Activated T-cell treated with anti-CD3 and anti-CD28 coated beads for 1 hour (primary cell): Measurements from ENCODE around the gene APLP2.
"Not testable (repeated sequence)": the region's sequence is repeated elsewhere in the genome, so short reads cannot be mapped to it uniquely, and the experiment has no call there.

ENCODE experiments used
- DNase-seq: peaks from one replicate; pipeline ENCODE4 v3.0.0-alpha.2; 2020; ENCODE audit warnings: low read depth

APLP2 gene

DNA sequence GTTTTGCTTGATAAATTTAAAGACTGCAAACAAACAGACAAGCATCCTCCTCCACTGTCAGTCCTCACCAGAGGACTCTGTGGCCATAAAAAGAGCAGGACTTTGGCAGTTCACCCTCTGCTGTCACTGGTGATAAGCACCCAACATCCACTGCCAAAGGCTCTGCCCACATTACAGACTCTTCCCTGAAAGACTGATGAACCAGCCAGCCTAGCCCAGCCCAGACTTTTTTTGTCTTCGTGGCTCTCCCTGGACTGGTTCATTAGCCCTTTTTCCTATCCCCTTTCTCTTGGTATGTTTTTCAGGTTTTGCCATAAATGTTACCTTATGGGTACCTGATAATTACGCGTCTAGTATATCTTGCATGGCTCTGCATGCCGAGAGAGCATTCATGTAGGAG lies 104.9 kb downstream of the APLP2 start:
- DNase-seq, result no peak

DNA sequence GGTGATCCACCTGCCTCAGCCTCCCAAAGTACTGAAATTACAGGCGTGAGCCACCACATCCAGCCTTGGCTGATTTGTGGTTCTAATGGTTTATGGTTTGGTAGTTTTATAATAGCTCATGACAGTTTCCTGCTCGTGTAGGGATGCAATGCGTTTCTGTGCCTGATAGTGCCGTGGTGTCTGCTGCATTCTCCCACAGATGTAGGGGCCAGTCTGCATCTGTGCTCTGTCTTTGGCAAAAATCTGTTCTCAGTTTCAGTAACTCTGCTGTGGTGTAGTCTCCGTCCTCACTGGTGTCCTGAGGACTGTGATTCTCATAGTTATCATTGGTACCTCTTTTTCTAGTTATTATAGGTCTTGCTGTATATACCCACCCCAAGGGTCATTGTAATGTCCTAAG lies 106.2 kb downstream of the APLP2 start:
- DNase-seq, result no peak

DNA sequence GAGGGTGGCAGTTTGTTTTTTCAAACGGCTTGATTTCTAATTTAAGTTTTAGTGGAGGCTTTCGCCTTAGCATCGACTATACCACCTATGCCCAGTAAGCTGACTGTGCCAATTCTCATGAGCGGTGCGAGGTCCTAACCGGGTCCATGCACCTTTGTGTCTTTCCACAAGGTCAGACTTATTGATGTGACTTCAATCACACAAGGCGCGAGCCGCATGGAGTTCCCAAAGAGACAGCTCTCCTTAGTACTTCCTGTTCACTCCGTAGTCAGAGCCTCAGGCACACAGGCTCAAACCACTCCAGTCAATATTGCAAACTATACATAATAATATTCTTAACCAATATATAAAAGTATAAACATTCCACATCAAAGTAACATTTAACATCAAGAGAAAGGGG lies 108.1 kb downstream of the APLP2 start:
- no peak for DNase-seq

DNA sequence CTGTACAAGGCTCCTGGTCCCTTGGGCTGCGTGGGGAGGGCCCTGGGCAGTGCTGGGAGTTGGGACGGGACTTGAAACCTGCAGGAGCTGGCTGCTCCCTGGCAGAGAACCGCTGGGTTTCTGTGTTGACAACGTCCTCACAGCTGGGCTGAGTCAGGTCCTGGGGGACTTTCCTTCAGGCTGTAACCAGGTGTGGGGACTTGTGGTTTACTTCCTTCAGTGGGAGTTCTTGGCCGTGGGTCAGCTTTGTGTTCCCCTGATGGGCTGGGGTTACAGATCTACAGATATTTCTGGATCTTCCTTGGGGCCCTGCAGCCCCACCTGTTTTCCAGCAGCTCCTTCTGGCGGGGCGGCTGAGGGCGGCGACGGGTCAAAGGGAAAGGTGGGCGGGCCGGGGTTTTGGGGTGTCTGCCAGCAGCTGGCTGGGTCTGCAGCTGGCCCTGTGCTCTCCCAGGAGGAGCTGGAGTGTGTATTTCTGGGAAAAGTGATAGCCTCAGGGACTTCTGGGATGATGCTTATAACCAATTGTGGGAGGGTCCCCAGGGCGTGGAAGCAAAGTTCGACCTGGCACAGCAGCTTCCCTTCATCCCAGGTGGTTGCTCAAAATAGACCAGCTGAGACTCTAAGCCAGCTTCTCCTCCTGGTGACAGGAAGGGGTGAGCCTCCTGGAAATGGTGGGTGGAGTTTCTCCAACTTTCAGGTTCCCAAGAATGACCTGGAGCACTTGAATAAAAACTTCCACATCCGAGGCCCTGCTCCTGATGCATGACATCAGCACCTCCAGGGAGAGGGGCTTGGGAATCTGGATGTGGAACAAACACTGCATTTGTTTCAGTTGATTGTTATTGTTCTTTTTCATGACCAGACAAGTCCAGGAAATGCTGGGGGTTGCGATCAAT lies 109.0 kb downstream of the APLP2 start:
- DNase-seq, result no peak

DNA sequence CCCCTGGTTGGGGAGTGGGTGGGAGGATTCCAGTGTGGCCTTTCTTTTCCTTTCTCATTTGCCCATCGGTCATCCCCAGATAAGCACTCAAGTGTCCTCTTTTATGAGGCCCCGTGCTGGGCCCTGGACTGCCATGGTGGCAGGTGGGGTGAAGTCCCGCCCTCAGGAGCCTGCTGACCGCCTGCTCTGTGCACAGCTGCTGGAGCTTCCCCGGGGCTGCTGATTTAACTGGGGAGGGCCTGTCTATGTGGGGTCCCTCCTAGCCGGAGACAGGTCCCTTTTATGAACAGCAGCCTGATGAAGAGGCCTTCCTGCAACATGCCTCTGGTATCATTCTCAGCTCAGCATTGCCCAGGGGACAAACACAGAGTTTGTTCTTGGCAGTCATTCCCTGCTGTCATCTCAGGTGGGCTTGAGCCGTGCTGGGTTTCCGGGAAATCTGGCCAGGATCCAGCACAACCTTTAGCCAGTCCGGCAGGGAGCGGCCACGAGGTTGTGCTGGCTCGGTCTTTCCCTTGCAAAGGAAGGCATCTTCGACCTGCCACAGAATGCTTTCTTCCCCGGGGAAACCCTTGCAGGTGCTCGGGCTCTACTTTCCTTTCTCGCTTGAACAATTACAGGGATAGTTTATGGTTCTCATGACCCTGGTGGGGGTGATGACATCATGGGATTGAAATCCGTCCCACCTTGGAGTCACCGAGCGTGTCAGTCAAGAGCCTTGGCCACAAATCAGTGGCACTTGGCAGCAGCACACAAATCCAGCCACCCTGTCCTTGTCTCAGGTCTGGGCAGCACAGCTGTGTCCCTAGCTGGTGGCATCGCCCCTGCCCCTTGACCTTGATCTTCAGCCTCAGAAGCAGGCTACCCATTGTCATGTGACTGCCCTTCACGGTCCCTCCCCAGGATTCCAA lies 110.0 kb downstream of the APLP2 start:
- no peak for DNase-seq

DNA sequence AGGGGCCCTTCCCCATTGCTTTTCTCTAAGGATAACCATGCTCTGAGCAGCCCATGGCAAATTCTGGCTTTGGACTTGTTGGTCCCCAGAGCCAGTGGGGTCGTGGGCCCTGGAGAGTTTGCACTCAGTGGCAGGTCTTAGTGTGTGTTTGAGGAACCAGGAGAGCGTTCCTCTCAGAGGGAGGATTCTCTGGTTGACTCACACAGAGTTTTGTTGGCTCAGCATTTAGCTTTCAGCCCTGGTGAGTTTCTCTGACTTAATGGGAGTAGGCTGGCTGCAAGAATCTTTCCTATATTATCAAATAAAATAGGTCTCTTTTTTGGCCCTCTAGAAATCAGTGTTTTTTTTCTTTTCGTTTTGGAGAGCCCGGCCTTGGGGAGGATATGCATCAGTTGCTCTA lies 110.8 kb downstream of the APLP2 start:
- DNase-seq, result no peak

DNA sequence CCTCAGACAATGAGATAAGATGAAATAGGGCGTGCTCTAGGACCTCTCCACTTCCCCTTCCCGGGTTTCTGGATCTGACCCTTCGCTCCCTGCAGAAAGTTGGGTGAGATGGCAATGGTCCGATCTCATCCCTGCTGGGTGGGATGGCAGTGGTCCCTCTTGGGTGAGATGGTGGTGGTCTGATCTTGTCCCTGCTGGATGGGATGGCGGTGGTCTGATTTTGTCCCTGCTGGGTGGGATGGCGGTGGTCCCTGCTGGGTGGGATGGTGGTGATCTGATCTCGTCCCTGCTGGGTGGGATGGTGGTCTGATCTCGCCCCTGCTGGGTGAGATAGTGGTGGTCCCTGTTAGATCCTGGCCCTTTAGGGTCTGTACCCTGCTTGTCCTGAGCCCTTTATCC lies 111.2 kb downstream of the APLP2 start:
- no peak for DNase-seq

DNA sequence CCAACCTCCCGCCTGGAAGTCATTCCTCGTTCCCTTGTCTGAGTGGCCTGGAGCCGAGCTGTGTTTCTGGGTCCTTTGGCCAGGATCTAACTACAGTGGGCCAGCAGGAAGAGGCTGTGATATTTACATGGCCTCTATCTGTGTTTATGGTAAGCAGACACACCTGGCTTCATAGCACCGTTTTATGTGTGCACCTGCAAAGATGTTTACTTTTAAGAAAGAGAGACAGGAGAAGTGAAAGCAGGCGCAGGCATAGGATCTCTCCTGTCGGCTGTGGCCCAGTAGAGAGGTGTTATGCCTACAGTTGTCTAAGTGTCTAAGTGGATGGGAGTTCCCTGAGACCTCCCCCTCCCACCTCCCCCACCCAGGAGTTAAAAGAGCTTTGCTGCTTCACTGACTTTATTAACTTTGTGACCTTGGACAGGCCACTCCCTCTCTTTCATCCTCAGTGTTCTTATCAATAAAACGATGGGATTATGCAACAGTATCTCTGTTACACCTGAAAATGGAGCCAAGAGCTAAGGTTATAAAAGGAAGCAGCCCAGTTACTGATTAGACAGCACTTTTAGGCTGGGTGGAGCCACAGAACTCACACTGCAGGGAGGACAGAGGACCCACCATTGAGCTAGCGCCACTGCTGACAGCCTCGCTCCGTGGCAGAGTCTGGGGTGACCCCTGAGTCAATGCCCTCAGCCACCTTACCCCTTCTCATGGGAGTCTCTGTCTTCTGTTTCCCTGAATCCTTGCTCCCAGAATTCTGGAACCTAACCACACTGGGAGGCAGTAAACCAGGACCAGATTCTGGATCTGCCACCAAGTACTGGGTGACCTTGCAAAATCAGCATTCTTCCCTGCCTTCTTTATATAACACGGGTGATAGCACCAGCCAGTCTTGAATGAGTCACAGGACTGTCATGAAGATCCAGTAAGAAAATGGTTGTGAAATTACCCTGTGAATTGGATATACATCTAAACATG lies 111.9 kb downstream of the APLP2 start:
- DNase-seq, result no peak

DNA sequence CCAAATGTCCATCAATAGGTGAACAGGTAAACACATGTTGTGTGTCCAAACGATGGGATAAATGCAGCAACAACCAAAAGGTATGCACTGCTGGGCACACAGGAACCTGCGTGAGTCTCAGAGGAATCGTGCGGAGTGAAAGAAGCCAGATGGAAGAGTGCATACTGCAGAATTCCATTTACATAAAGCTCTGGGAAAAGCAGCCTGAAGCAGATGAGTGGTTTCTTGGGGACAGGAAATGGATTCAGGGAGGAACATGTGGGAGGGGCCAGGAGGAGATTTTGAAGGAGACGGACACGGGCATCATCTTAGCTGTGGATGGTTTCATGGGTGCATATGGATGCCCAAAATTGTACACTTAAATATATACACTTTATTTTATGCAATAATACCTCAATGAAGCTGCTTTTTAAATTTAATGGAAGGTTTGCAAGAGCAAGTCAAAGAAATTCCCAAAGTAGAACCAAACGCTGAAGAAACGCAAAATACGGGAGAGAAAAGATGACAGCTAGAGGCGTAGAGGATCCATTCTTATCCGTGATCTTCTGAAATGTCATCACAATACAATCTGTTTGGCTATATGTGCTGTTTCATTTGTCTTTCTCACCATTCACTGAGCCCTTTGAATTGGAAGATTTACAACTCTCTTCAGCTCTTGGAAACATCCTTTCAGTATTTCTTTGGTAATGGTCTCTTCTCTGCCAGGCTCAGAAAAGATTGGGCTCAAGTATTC lies 114.3 kb downstream of the APLP2 start:
- DNase-seq, result no peak

DNA sequence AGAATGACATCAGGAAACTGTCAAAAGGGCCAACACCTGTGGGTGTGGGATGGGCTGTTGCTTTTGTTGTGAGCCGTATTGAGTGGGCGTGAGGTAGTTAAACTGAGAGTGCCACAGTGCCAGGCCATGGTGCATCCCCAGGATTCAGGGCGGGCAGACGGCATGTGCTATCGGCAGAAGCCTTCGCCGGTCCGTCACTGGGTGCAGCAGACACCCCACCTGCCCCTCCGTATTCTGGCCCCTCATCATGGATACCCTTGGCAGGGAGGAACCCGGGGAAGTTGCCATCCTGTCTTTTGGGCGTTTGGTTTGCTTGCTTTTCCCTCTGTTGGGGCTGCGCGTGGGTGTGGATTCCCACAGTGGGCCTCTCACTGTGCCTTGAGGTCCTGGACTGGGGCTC lies 117.4 kb downstream of the APLP2 start:
- DNase-seq, result no peak

DNA sequence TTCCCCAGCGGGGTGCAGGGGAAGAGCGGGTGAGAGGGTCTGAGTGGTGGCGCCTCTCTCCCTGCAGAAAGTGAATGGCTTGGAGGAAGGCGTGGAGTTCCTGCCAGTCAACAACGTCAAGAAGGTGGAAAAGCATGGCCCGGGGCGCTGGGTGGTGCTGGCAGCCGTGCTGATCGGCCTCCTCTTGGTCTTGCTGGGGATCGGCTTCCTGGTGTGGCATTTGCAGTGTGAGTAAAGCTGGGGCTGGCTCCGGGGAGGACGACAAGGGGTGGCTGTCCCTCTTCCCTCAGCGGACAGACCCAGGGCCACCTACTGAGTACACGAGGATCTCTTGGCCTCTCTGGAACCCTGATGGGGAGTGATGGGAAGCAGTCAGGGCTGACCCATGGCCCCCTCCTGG lies 118.4 kb downstream of the APLP2 start:
- DNase-seq, result no peak

DNA sequence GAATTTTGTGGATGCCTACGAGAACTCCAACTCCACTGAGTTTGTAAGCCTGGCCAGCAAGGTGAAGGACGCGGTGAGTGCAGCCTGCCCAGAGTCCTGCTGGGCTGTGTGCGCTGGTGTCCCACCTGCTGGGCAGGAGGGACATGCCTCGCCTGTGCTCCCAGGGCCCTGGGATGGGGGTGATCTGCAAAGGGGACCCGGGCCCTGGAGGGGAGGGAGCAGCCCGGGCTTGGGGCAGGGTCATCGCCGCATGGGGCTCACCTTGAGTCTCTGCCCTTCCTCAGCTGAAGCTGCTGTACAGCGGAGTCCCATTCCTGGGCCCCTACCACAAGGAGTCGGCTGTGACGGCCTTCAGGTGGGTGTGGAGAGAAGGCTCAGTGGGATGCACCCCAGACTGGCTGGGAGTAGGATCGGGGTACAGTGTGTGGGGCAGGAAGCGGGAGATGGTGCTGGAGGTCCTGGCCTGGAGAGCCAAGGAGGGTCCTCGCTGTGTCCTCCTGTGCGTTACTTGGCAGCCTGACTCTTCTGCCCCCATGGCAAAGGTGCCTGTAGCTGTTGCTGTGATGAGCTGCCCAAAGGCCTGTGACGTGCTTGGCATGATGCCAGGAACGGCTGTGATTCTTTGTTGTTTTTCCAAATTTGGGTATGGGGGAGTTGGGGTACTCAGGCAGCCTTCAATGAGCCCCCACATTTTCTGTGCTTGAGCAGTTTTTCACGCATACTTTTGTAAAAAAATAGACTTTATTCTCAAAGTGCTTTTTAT lies 119.1 kb downstream of the APLP2 start:
- DNase-seq, result no peak

DNA sequence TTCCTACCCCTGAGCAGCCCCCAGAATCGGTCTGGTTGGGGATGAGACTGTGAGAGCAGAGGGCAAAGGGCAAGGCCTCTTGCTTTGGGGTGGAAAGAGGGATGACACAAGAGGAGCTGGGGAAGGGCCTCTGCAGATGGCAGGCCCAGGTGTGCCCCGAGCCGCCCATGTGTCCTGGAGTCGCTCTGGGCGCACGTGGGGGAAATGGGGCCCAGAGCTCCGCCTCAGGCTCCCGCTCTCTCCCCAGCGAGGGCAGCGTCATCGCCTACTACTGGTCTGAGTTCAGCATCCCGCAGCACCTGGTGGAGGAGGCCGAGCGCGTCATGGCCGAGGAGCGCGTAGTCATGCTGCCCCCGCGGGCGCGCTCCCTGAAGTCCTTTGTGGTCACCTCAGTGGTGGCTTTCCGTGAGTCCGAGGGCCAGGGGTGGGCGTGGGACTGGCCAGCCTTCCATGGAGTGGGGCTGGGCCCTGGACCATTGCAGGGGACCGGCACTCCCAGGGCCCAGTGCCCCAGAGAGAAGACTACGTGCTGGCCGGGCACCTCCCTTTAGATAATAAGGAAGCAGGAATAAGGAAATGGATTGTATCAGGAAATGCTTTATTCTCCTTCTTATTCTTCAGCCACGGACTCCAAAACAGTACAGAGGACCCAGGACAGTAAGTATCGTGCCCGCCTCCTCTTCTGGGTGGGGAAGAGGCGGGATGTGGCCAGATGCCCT lies 120.0 kb downstream of the APLP2 start:
- DNase-seq, result no peak

DNA sequence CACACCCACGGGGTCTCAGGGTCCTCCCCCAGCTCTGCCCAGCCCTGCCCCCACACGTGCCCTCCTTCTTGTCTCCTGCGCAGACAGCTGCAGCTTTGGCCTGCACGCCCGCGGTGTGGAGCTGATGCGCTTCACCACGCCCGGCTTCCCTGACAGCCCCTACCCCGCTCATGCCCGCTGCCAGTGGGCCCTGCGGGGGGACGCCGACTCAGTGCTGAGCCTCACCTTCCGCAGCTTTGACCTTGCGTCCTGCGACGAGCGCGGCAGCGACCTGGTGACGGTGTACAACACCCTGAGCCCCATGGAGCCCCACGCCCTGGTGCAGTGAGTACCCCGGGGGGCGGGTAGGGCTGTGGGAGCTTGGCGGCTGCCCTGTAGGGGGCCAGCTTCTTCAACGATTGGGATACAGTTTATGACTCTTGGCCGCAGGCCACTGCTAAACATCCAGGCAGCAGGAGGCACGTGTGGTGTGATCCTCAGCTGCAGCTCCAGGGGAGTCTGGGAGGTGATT lies 120.7 kb downstream of the APLP2 start:
- no peak for DNase-seq

DNA sequence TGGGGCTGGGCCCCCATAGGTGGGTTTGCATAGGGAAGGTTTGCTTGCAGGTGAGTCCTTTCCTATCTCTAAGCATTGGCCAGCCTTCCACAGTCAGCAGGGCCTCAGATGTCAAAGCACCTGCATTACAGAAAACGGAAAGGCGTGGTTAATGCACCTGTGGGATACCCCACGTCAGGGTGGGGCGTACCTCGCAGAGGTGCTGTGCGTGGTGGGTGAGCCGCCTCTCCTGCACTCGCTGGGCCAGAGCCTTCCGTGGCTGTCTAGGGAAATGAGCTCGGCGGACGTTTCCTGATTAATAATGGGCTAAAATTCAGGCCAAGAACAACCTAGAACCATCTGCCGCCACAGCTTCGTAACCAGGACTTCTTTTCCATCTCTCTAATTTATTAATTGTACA lies 122.2 kb downstream of the APLP2 start:
- no peak for DNase-seq

DNA sequence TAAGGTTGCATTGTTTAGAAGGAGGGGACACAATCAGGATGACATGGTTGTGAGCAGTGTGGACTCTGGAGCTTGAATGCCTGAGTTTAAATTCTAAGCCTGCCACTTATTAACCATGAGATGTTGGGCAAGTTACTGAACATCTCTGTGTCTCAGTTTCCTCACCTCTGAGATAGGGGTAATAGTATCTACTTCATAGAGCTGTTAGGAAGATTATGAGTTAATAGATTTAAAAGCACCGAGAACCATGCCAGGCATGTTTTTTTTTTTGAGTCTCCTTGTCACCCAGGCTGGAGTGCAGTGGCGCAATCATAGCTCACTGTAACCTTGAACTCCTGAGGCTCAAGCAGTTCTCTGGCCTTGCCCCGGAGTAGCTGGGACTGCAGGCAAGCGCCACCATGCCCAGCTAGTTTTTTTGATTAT lies 123.2 kb downstream of the APLP2 start:
- no peak for DNase-seq

DNA sequence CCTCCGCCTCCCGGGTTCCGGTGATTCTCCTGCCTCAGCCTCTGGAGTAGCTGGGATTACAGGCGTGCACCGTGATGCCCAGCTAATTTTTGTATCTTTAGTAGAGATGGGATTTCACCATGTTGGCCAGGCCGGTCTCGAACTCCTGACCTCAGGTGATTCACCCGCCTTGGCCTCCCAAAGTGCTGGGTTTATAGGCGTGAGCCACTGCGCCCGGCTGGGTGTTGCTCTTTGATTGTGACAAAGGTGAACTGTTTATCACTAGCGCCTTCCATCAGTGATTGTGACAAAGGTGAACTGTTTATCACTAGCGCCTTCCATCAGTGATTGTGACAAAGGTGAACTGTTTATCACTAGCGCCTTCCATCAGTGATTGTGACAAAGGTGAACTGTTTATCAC lies 123.9 kb downstream of the APLP2 start:
- not testable (repeated sequence) for DNase-seq
